HAP-1 (cell line): ENCODE measurements around the gene TBX19.
A peak's percentile ranks its signal among the peaks of the same experiment; 100 is the strongest.

Source experiments
- DNase-seq, 2 experiments: peaks; one replicate each; pipeline ENCODE4 v3.0.0-alpha.2; 2016 to 2020; ENCODE audit warnings: low spot score in 2 of 2
- H3K27me3 ChIP-seq: fragments of 250-450 bp; sonication (Bioruptor Pico); 2 replicates; pipeline ENCODE4 v1.5.1; 2020; ENCODE audit warnings: low read depth, mild to moderate bottlenecking, moderate library complexity
- H3K36me3 ChIP-seq: fragments of 250-450 bp; sonication (Bioruptor Pico); replicated peaks from 2 replicates; pipeline ENCODE4 v1.5.1; 2020; ENCODE audit warnings: mild to moderate bottlenecking
- H3K4me1 ChIP-seq: fragments of 250-450 bp; sonication (Bioruptor Pico); 2 replicates; pipeline ENCODE4 v1.5.1; 2020; ENCODE audit warnings: mild to moderate bottlenecking
- H3K4me3 ChIP-seq: fragments of 250-450 bp; sonication (Bioruptor Pico); 2 replicates; pipeline ENCODE4 v1.5.1; 2020; ENCODE audit warnings: mild to moderate bottlenecking, moderate library complexity
- H3K9me3 ChIP-seq: fragments of 250-450 bp; sonication (Bioruptor Pico); 2 replicates; pipeline ENCODE4 v1.5.1; 2020; ENCODE audit warnings: mild to moderate bottlenecking, moderate library complexity
- in situ Hi-C: fragments of 300-500 bp; cut with MboI; formaldehyde crosslinking; loops from 3 replicates; pipeline ENCODE4 v1.14.3; 2020; ENCODE audit warnings: low sequenced_read_pairs, inconsistent platforms, mixed read lengths

TBX19 gene

GRCh38 chr1:168317309-168317708 is 36.6 kb downstream of the TBX19 start:
- in situ Hi-C loops: no loop called here
- no peaks in the 10 kb centered on the region for H3K36me3 ChIP-seq
- H3K9me3 ChIP-seq: no peaks in the 10 kb centered on the region
- no peaks in the 10 kb centered on the region for H3K27me3 ChIP-seq
- no peak for DNase-seq
- H3K4me3 ChIP-seq: no peak overlapping the region
- no peaks in the 10 kb centered on the region for H3K4me1 ChIP-seq

GRCh38 chr1:168319691-168320090 is 39.0 kb downstream of the TBX19 start:
- DNase-seq: no peak
- no peaks in the 10 kb centered on the region for H3K9me3 ChIP-seq
- H3K27me3 ChIP-seq: no peaks in the 10 kb centered on the region
- H3K4me3 ChIP-seq: no peak overlapping the region
- H3K36me3 ChIP-seq: no peaks in the 10 kb centered on the region
- in situ Hi-C loops: no loop called here
- H3K4me1 ChIP-seq: no peaks in the 10 kb centered on the region

- Histone ChIP-seq H3K36me3 (no peaks in the 10 kb centered on the region), H3K27me3 (no peaks in the 10 kb centered on the region), H3K4me1 (no peaks in the 10 kb centered on the region), H3K9me3 (no peaks in the 10 kb centered on the region), H3K4me3 (no peak overlapping the region)
- in situ Hi-C loops: no loop called here
- DNase-seq: no peak
These were observed 39.5 kb downstream of the TBX19 start for GRCh38 chr1:168320149-168320548.

- Histone ChIP-seq H3K4me1 (no peaks in the 10 kb centered on the region), H3K9me3 (no peaks in the 10 kb centered on the region), H3K4me3 (no peak overlapping the region), H3K27me3 (no peaks in the 10 kb centered on the region), H3K36me3 (no peaks in the 10 kb centered on the region)
- in situ Hi-C loops: no loop called here
- DNase-seq: no peak
These were observed 40.2 kb downstream of the TBX19 start for GRCh38 chr1:168320800-168321450.

GRCh38 chr1:168321945-168322344 is 41.3 kb downstream of the TBX19 start:
- no peaks in the 10 kb centered on the region for H3K9me3 ChIP-seq
- H3K36me3 ChIP-seq: no peaks in the 10 kb centered on the region
- DNase-seq: no peak
- no peaks in the 10 kb centered on the region for H3K27me3 ChIP-seq
- no peaks in the 10 kb centered on the region for H3K4me1 ChIP-seq
- H3K4me3 ChIP-seq: no peak overlapping the region
- in situ Hi-C loops: no loop called here

- no peak for DNase-seq
- no peaks in the 10 kb centered on the region for H3K4me1 ChIP-seq
- no peak overlapping the region for H3K4me3 ChIP-seq
- H3K27me3 ChIP-seq: no peaks in the 10 kb centered on the region
- in situ Hi-C loops: no loop called here
- no peaks in the 10 kb centered on the region for H3K36me3 ChIP-seq
- no peaks in the 10 kb centered on the region for H3K9me3 ChIP-seq
These were observed 44.2 kb downstream of the TBX19 start for GRCh38 chr1:168324745-168325425.

- no peak for DNase-seq
- H3K4me3 ChIP-seq: no peak overlapping the region
- in situ Hi-C loops: no loop called here
- H3K36me3 ChIP-seq: no peaks in the 10 kb centered on the region
- H3K27me3 ChIP-seq: no peaks in the 10 kb centered on the region
- H3K9me3 ChIP-seq: no peaks in the 10 kb centered on the region
- peaks cover 8% of the 10 kb centered on the region for H3K4me1 ChIP-seq
These were observed 48.2 kb downstream of the TBX19 start for GRCh38 chr1:168328731-168329364.

- Histone ChIP-seq H3K4me1 (peaks cover 14% of the 10 kb centered on the region), H3K36me3 (no peaks in the 10 kb centered on the region), H3K4me3 (no peak overlapping the region), H3K9me3 (no peaks in the 10 kb centered on the region), H3K27me3 (no peaks in the 10 kb centered on the region)
- DNase-seq: no peak
- in situ Hi-C loops: no loop called here
These were observed 49.6 kb downstream of the TBX19 start for GRCh38 chr1:168330285-168330684.

- Histone ChIP-seq H3K4me1 (peaks cover 14% of the 10 kb centered on the region), H3K9me3 (no peaks in the 10 kb centered on the region), H3K27me3 (no peaks in the 10 kb centered on the region), H3K4me3 (no peak overlapping the region), H3K36me3 (no peaks in the 10 kb centered on the region)
- in situ Hi-C loops: no loop called here
- DNase-seq: no peak
These were observed 50.9 kb downstream of the TBX19 start for GRCh38 chr1:168331569-168331968.

GRCh38 chr1:168333562-168334276 is 53.0 kb downstream of the TBX19 start:
- H3K36me3 ChIP-seq: no peaks in the 10 kb centered on the region
- H3K4me3 ChIP-seq: no peak overlapping the region
- DNase-seq: peak in 1 of 2 experiments; percentile 75
- no peaks in the 10 kb centered on the region for H3K9me3 ChIP-seq
- no peaks in the 10 kb centered on the region for H3K27me3 ChIP-seq
- peaks cover 14% of the 10 kb centered on the region for H3K4me1 ChIP-seq
- in situ Hi-C loops: no loop called here

GRCh38 chr1:168335500-168335899 is 54.8 kb downstream of the TBX19 start:
- no peaks in the 10 kb centered on the region for H3K36me3 ChIP-seq
- H3K4me3 ChIP-seq: no peak overlapping the region
- H3K27me3 ChIP-seq: no peaks in the 10 kb centered on the region
- no peaks in the 10 kb centered on the region for H3K9me3 ChIP-seq
- peaks cover 14% of the 10 kb centered on the region for H3K4me1 ChIP-seq
- DNase-seq: no peak
- in situ Hi-C loops: no loop called here

GRCh38 chr1:168338589-168339503 is 58.2 kb downstream of the TBX19 start:
- Histone ChIP-seq H3K27me3 (no peaks in the 10 kb centered on the region), H3K9me3 (no peaks in the 10 kb centered on the region), H3K4me1 (peaks cover 8% of the 10 kb centered on the region), H3K4me3 (no peak overlapping the region), H3K36me3 (no peaks in the 10 kb centered on the region)
- no peak for DNase-seq
- in situ Hi-C loops: no loop called here

- H3K9me3 ChIP-seq: no peaks in the 10 kb centered on the region
- peaks cover 2% of the 10 kb centered on the region for H3K4me1 ChIP-seq
- H3K36me3 ChIP-seq: no peaks in the 10 kb centered on the region
- no peak for DNase-seq
- in situ Hi-C loops: no loop called here
- H3K4me3 ChIP-seq: no peak overlapping the region
- H3K27me3 ChIP-seq: no peaks in the 10 kb centered on the region
These were observed 60.3 kb downstream of the TBX19 start for GRCh38 chr1:168340781-168341482.
